ENCODE results near the gene NCL. TPM values are rescaled to one million over a fixed set of nuclear protein-coding genes. Genes with fewer than 3 reads are reported as not detected.

The NCL gene
- total and polyA plus RNA-seq, 2 of the 13 experiments (the other 11 are each of a cell fraction or from before 2014, with no cell fraction given): 105 to 779 TPM

- no peak for TF ChIP-seq ZNF567 (CRISPR knock-in tag; IDR thresholded peaks at IDR 0.05; ENCODE audit: borderline replicate concordance)
- TF ChIP-seq KDM3A (CRISPR knock-in tag; IDR thresholded peaks at IDR 0.05; ENCODE audit: low read depth): peak; percentile 84; the same call in 1 of the 2 replicates
- TF ChIP-seq LCORL (IDR thresholded peaks at IDR 0.05): no peak
- no peak for TF ChIP-seq LCORL (CRISPR knock-in tag; IDR thresholded peaks at IDR 0.05)
- TF ChIP-seq ZNF652 (CRISPR knock-in tag; IDR thresholded peaks at IDR 0.05; ENCODE audit: borderline replicate concordance, low read depth): no peak
- peak; percentile 73 for TF ChIP-seq MED13 (CRISPR knock-in tag; IDR thresholded peaks at IDR 0.05)
- TF ChIP-seq ZBTB34 (CRISPR knock-in tag; IDR thresholded peaks at IDR 0.05): no peak
- TF ChIP-seq NR1H2 (CRISPR knock-in tag; IDR thresholded peaks at IDR 0.05; ENCODE audit: borderline replicate concordance, low read depth): no peak
- TF ChIP-seq ZNF883 (CRISPR knock-in tag; IDR thresholded peaks at IDR 0.05; ENCODE audit: not compliant biosample characterization): no peak
- 0 out of 2 replicates have a peak, but pooled peaks have one; percentile 60 for TF ChIP-seq ZNF598 (CRISPR knock-in tag; IDR thresholded peaks at IDR 0.05; ENCODE audit: borderline replicate concordance)
- peak; percentile 93 for TF ChIP-seq KDM2A (CRISPR knock-in tag; IDR thresholded peaks at IDR 0.05; ENCODE audit: borderline replicate concordance, low read depth)
- no peak for TF ChIP-seq MTA3 (CRISPR knock-in tag; IDR thresholded peaks at IDR 0.05)
- peak; percentile 82 for TF ChIP-seq PATZ1 (CRISPR knock-in tag; IDR thresholded peaks at IDR 0.05)
- TF ChIP-seq ATF7-NPFF (CRISPR knock-in tag; IDR thresholded peaks at IDR 0.05; ENCODE audit: low read depth): peak; percentile 57; the same call in 1 of the 2 replicates
- TF ChIP-seq ARID5B (CRISPR knock-in tag; IDR thresholded peaks at IDR 0.05): peak; percentile 46; the same call in 1 of the 2 replicates
- peak; percentile 66; the same call in 1 of the 2 replicates for TF ChIP-seq ZNF724P (CRISPR knock-in tag; IDR thresholded peaks at IDR 0.05; ENCODE audit: borderline replicate concordance)
- no peak for TF ChIP-seq ZUFSP (CRISPR knock-in tag; IDR thresholded peaks at IDR 0.05; ENCODE audit: borderline replicate concordance)
- TF ChIP-seq SIN3B (IDR thresholded peaks at IDR 0.05; ENCODE audit: low read length): no peak
- TF ChIP-seq RFXAP (CRISPR knock-in tag; IDR thresholded peaks at IDR 0.05; ENCODE audit: borderline replicate concordance): peak; percentile 59; the same call in 1 of the 2 replicates
- peak; percentile 84 for TF ChIP-seq ZSCAN31 (CRISPR knock-in tag; IDR thresholded peaks at IDR 0.05; ENCODE audit: low read depth)
These were observed 18.6 kb upstream of the NCL start (continued) for GRCh38 chr2:231482806-231483391.

All from HepG2 (cell line).